GM19238 (cell line): ENCODE data around the gene SDC1.

Source experiments
- DNase-seq: peaks from one replicate; pipeline ENCODE4 v3.0.0; 2011; ENCODE audit warnings: low spot score; ENCODE audit not compliant: insufficient read length

SDC1 gene

DNA sequence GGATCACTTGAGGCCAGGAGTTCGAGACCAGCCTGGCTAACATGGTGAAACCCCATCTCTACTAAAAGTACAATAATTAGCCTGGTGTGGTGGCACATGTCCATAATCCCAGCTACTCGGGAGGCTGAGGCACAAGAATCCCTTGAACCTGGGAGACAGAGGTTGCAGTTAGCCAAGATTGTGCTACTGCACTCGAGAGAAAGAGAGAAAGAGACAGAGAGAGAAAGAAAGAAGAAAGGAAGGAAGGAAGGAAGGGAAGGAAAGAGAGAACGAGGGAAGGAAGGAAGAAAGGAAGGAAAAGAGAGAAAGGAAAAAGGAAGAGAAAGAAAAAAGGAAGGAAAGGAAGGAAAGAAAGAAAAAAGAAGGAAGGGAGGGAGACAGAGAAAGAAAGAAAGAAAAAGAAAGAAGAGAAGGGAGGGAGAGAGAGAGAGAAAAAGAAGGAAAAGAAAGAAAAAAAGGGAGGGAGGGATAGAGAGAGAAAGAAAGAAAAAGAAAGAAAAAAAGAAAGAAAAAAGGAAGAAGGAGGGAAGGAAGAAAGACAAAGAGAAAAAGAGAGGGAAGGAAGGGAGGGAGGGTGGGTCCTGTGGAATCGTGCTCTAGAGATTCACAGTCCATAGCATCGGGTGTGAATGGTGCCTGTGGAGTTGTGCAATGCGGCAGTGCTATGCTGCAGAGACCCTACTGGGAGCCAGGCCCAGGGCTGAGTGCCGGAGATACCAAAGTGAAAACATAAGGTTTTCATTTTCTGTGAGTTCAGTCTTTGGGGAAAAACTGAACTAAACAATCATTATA, 4.6 kb upstream of the SDC1 start:
- DNase-seq = no peak

DNA sequence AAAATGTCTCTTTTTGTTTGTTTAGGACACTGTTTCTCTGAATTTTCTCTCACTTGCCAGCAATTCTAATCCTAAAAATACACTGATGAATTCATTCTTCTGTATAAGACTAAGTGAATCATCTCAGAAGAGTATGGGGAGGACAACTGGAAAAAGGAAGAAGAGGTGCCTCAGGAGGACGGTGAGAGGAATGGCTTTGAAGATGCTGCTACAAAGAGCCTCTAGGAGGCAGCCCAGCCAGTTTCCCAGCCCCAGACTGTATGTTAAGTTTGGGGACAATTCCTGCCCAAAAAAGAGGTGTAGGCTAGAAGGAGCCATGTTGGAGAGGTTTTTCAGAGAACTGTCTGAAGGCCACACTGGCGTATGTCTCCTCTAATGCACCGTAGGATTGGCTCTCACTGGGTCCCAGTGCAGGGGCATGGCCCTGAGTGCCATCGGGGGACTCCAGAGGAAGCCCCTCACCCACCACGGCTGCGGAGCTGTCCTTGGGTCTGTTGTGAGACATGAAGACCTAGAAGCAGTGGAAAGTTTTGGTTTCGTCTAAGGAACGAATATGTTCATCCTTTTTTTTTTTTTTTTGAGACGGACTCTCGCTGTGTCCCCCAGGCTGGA, 3.1 kb upstream of the SDC1 start:
- no peak for DNase-seq

DNA sequence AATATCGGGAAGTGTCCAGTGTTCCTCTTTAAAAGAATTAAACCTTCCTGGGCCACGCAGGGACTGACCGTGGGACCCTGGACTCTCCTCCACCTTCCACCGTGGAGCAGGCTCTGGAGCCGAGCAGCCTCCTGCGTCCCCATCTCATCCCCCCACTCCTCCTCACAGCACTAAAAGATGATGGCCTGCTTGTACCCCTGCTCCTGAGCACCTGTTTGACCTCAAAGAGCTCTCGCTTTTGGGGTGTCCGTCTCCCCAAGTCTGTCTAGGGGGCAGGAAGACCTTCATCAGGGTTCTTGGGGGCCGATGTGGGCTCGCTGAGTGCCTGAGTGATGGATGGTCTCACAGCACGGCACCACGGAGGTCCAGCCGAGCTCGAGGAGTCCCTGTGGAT, 1.2 kb upstream of the SDC1 start:
- no peak for DNase-seq

DNA sequence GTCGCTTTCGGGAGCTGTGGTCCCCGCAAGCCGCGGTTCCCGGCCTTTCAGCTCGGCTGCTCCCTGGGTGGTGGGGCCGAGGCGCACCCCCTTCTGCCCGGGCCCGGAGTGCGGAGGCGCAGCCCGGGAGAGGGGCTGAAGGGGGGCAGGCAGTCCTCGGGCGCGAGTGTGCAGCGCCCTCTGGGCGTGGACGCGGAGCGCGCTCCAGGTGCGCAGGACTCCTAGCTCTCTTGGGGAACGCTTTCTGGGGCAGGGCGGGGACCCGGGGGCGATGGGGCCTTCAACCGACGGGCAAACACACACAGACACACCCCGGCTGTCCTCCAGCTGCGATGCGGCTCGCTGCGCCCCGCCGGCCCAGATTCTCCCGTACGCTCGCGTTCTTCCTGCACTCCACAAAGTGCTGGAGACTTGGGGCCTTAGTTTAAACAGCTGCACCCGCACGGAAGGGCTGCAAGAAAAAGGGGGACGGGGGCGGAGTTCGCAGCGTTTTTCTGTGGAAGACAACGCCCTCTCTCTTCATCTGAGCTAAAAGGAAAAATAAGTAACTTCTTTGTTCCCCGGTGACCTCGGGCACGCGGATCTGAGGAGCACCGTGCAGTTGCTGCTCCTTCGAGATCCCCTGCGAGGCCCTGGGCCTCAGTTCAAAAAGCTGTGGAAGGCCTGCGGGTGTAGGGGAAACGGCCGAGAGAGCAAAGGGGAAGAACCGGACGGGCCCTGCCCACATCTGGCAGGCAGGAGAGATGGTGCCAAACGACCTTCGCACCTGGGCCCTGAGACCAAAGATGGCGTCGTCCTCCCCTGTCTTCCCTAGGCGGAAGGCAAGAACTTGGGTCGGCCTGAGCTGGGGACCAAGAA, 593 bp upstream of the SDC1 start:
- peak; percentile 73 for DNase-seq

DNA sequence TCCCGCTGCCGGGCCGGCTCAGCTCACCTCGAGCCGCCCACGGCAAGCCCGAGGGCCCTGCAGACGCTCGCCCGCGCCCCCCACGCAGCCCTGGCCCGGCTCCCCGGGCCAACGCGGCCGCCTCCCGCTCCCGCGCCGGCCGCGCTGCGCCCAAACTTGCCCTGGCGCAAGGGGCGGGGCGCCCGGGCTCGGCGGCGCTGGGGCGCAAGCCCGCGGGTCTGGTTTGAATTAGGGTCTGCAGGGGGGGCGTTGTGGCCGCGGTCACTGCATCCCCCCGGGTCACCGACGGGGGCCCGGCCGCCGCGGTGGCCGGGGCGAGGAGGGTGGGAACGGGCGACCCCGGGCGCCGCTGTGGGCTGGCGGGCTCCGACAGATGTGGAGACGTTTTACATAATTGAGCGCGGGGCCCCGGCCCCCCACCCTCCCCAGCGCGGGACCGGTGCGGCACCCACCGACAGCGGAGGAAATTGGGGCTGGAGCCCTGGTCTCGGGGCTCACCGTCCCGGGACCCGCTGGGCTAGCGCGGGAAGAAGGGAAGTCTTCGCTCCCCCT, 690 bp downstream of the SDC1 start:
- DNase-seq = no peak

DNA sequence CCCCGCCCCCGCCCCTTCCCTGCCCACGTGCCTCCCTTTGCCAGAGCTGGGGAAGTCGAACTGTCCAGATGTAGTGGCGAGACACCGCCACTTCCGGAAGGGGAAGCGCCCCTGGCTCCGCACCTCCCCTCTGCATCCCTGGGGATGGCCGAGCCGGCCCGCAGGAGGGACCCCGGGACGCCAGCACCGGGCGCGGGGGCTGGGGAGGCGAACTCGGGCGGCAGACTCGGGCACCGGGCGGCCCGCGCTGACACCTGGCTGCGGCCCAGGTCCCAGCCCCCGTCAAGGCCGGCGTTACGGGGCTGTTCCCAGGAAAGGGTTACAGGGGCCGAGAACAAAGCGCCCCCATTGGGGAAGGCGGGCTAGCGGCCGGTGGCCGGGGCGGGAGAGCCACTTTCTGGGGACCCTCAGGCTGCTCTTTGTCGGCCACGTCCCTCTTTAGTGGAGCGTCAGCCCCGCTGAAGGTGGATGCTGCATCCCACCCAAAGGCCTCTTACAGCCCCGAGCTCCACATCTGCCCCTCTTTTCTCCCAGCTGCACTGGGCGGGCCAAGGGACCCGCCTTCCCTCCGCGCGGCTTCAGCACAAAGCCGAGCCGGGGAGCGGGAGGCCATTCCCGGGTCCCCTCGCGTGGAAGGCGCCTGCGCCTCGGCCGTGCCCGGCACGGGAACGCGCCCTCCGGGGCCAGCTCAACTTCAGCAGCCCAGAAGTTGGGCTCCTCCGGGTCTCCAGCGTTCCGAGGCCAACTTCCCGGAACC, 1.3 kb downstream of the SDC1 start:
- DNase-seq = peak; percentile 45

DNA sequence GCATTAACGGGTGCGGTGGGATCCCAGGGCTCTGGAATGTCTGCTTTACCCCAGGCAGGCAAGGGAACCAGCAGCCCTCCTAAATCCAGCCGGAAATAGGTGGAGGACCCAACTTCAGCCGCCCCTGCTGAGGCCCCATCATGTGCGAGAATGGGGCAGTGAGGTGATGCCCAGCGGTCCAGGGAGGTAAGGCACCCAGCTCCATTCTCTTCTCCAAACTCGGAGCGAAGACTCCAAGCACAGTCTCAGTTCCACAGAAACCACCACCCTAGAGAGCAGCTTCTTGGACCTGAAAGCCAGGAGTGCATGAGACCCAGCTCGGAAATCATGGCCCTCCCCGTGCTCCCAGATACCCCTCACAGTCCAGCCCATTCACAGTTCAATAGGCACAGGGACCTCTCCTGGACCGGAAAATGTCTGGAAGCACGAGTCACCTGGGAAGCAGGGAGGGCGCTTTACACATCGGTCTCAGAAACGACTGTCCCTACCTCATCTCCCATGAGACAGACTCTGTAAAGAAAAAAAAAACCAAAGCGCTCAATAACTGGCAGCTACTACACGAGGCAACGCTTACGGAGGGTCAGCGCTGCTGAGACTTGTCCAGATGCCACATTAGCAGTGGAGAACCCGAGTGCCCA, 2.0 kb downstream of the SDC1 start:
- no peak for DNase-seq

DNA sequence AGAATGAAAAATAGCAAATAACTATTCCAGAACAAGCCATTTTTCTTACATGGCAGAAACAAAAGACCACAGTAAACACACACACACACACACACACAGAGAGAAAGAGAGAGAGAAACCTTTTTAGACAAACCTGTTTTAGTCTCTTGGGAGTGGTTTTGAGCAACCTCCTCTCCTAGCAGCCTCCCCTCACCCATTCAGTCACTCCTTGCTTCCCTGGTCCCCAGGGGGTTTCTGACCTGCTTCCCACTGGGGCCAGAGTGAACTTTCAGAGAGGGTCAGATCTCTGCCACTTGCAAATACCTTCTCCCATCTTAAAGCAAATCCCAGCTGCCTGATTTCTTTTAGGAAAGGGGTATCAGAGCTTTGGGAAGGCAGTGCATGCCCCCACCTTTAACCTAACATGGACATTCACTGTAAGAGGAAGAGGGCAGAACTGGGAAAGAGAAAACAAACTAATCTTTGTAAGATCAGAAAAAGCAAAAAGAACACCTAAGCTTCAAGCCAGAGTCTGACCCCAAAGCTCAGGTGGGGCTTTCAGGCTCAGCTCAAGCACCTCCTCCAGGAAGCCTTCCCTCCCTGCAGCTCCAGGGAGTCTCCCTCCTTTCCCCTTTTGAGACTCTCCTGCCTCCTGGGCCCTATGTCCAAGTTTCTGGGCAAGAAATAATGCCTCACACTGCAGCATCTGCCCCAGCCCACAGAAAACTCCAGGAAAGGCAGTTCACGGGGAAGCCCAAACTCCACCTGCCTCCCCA, 2.7 kb downstream of the SDC1 start:
- DNase-seq = no peak

DNA sequence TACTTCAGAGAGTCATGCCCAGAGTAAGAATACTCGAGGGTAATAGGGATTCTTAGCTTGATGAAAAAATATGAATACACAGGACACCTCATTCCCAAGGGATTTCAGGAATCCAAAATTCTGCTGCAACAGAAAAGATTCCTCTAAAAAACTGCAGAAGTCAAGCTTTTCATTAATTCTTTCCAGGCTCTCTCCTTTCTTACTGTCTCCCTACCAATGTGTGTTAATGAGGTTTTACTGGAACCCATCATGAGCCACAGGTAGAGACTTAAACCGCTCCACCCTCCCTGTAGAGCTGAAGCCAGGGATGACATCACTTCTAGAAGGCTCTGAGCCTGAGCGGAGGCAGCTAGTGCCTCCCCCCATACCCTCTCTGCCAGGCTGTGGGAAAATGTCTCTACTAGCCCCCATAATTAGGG, 3.4 kb downstream of the SDC1 start:
- no peak for DNase-seq

DNA sequence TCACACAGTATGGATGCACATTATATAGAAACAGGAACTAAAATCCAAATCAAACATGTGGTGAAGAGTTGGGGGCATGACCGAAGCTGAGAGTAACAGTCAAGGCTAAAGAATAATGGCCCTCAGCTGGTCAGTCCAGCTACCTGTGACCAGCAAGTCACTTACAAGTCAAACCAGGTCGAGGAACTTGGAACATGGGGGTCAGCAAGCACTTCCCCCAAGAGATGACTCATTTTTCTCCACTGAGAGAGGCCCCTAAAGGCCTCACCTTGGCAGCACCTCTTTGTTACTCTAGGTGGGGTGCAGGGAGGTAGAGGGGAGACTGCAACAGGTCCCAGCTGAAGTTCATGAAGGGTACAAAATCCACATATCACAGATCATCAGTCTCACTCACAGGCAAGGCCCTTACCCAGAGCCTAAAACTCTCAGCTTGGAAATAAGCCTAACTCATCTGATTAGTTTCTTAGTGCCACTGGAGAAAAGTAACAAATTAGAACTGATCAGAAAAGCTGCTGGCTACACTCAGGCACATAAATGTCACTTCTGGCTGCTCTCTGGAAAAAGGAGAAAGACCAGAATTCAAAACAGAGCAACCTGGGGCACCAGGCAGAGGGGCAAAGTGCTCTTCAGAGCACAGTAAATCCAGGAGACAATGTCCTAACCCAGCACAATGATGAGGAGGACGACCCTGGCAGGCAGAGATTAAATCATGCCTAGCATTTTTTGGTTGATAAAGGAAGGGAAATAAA, 4.0 kb downstream of the SDC1 start:
- DNase-seq = no peak

DNA sequence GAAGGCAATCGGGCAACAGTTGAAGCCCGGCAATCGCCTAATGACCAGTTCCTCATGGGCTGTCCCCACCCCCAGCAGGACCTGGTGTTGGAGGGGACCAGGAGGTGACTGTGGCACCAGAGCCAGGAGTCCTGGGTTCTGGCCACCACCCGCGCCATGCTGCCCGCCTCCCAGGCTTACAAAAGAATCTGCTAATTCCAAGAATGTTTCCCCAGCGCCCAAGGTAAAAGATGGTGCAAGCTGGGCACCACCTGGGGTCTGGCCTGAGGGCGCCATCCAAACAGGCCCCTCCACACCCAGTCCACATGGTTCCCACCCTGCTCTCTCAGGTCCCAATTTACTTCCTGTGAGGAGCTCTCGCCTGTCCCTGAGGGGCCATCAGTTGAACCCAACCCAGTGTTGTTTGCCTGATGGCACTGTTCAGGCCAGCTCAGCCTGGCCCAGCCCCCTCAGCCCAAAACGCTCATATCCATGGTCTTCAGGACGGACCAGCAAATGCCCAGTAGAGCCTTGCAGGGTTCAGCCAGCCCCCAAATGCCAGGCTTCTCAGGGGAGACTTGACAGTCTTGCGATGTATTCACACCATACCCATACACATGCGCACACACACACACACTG, 5.1 kb downstream of the SDC1 start:
- no peak for DNase-seq

DNA sequence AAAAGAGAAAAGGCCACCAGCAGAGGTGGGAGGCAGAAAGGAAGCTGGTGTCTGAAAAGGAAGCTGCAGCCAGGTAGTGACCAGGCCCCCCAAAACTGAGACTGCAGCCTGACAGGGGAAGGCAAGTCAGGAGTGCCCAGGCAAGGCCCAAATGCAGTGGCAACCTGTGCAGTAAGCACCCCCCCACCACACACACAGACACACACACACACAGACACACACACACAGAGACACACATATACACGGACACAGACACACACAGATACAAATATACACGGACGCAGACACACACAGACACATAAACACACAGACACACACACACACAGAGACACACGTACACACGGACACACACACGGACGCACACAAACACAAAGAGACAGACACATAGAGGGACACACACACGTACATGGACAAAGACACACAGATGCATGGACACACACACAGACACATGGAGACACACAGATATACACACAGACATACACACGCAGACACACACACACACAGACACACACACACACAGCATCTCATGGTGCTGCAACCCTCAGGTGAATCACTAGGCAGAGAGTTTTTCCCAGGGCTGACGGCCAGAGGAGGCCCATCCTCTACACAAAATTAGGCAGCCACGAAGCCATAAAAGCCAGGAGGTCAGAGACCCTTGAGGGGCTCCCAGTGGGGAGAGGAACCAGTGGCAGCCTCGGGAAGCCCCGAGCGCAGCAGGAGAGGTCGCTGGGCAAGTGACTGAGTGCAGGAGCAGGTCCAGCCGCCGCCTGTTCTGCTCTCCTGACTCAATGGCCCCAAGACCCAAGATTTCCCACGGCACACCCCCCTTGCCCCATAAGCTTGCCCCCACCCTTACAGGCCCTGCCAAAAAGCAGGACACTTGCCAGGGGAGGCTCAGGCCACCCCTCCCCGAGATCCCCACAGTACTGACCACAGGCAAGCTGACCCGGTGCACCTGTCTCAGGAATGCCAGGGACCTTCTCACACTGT, 6.3 kb downstream of the SDC1 start:
- no peak for DNase-seq

DNA sequence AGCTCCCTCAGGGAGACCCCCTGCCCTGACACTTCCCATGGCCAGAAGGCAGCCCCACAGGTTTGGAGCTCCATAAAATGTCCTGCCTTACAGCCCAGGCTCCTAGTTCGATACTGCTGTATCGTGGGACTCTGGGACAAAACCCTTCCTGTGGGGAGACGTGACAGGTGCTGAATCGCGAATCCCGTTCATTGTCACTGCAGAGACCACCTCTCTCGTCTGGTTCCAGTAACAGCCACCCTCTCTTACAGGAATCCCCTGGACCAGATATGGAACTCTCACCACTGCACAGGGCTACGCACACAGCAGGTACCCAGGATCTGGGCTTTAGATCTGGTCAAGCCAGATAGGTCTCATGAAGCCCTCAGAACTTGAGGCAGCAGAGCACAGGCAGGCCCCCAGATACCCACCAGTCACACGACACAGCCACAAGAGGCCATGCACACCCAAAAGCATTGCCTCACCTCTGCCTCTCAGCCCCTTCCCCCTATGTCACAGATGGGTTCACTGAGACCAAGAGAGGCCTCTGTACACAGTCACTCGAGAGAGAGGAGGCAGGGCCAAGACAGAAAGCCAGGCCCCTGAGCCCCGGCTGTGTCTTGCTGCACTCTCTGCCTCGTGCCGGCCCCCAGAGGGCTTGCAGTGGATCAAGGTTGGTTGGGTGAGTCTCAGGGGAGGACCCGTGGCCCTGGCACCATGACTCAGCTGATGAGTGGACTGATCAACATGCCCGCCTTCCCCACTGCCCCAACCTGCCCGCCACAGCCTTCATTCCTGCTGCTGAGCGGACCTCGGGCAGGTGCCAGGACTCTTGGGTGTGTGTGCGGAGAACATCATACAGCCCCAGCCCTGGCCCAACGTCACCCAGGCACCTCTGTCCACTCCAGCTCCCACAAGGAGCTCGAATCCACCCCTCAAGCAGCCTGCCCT, 7.6 kb downstream of the SDC1 start:
- DNase-seq = no peak

DNA sequence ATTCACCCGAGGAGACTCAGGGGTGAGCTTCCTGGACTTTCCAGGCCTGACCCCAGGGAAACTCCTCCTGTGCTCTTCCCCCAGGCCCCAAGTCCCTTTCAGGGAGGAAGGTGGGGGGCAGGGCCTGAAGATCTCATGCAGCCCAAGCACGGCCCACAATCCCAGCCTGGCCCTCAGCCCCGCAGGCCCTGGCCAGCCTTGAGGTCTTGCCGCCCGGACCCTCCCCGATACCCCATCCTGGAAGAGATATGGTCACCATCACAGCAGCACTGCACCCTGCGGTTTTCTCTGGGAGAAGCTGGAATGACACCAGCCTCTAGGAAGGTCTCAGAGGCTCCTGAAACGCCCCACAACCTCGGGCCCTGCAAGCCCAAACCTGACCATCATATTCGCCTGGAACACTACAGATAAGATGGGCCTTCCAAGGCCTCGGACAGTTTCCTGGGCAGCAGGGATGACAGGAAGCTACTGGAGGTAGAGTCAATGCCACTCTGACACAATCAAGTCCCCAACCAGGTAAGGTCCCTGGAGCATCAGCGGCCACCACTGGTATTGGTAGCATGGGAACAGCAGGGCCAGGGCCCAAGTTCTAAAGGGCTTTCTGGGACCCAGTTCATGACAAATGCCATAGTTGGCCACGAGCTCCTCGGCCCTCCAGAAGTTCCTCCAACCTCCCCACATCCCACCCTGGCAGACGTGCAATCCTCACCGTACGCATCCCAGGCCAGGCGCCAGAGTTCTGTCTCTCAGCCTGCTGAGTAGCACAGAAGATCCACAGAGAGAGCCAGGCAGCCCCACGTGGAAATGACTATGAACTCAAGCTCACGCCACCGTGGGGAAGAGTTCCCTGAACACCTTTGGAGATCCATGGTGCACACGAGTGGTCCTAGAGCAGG, 8.6 kb downstream of the SDC1 start:
- no peak for DNase-seq

DNA sequence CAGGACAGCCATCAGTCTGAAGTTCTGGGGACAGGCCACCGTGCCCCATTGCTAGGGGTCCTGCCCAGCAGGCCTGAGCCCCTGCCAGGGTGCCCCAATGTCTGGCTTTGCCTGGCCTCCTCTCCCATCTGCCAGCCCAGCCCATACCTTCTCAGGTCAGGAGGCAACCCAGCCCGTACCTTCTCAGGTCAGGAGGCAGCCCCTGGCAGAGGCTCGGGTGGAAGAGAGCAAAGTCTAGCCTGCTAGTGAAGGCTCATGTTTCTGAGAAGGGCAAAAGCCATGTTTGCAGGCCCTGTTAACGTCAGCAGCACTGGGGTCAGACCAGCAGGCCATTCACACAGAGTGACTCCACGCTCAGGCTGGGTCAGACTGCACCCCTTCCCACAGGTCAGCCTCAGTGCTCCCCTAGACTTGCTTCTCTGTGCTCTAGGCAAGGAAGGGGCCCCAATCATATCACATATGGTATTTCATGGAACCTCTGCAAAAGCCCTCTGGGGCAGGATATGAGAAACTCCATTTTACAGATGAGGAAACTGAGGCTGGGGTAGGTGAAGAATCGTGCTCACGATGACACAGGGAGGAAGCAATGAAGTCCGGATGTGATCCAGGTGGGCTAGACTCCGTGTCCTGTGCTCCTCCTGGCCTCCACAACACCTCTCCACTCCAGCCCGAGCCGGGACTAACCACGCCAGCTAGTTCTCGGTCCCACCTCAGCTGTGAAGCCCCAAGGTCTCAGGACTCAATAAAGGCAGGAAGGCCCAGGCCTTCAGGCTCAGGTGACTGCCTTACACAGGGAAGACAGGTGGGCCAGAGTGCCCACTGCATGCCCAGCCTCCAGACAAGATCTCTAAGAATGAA, 9.5 kb downstream of the SDC1 start:
- no peak for DNase-seq
